Measurements from ENCODE around the gene RNF17. TPM values are rescaled to one million over a fixed set of nuclear protein-coding genes. Genes with fewer than 3 reads are reported as not detected.
"Not testable (repeated sequence)": the region's sequence is repeated elsewhere in the genome, so short reads cannot be mapped to it uniquely, and the experiment has no call there.

RNF17 gene, protein sequence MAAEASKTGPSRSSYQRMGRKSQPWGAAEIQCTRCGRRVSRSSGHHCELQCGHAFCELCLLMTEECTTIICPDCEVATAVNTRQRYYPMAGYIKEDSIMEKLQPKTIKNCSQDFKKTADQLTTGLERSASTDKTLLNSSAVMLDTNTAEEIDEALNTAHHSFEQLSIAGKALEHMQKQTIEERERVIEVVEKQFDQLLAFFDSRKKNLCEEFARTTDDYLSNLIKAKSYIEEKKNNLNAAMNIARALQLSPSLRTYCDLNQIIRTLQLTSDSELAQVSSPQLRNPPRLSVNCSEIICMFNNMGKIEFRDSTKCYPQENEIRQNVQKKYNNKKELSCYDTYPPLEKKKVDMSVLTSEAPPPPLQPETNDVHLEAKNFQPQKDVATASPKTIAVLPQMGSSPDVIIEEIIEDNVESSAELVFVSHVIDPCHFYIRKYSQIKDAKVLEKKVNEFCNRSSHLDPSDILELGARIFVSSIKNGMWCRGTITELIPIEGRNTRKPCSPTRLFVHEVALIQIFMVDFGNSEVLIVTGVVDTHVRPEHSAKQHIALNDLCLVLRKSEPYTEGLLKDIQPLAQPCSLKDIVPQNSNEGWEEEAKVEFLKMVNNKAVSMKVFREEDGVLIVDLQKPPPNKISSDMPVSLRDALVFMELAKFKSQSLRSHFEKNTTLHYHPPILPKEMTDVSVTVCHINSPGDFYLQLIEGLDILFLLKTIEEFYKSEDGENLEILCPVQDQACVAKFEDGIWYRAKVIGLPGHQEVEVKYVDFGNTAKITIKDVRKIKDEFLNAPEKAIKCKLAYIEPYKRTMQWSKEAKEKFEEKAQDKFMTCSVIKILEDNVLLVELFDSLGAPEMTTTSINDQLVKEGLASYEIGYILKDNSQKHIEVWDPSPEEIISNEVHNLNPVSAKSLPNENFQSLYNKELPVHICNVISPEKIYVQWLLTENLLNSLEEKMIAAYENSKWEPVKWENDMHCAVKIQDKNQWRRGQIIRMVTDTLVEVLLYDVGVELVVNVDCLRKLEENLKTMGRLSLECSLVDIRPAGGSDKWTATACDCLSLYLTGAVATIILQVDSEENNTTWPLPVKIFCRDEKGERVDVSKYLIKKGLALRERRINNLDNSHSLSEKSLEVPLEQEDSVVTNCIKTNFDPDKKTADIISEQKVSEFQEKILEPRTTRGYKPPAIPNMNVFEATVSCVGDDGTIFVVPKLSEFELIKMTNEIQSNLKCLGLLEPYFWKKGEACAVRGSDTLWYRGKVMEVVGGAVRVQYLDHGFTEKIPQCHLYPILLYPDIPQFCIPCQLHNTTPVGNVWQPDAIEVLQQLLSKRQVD (N-terminal part only)
- 6.8 TPM in 2 replicates for total RNA-seq (2014; rRNA removed; shearing (Covaris generic))
- 5.1 and 5.5 TPM in 2 replicates for polyA plus RNA-seq (2015; cell fraction: cytosol; rRNA removed)
- 22.4 TPM in 2 replicates for polyA plus RNA-seq (2015; cell fraction: nucleus; rRNA removed)

DNA sequence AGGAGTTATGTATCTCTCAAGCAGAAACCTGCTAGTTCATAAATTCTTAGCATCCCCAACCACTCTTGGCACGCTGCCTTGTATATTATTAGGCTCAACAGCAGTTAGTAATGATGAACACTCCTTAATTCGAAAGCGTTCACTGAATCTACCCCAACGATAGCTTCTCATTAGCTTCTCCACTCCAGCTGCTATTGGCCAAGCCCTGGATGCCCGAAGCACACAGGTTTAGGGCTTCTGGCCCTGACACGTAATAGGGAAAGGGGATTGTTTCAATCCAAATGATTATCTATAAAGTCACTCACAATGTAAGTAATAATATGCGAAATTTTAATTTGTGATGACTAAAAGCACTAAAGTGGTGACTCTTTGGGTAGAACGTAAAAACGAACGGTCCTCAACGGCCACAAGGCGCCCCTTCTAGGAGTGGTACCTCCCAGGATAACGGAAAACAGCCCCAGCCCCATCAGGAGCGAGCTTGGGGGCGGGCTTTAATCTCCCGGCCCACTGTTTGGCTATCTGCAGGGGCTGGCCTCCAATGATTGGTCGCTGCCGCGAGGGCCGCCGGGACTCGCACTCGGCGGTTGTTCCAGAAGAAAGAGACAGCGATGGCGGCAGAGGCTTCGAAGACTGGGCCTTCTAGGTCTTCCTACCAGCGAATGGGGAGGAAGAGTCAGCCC is at the start of gene RNF17:
RNF17 (plus strand) TSS at position 574 of the 680 bp plus-strand sequence; CDS start at position 609, 35 bp downstream.
- DNase-seq (ENCODE audit: low read depth): peak; percentile 87

DNA sequence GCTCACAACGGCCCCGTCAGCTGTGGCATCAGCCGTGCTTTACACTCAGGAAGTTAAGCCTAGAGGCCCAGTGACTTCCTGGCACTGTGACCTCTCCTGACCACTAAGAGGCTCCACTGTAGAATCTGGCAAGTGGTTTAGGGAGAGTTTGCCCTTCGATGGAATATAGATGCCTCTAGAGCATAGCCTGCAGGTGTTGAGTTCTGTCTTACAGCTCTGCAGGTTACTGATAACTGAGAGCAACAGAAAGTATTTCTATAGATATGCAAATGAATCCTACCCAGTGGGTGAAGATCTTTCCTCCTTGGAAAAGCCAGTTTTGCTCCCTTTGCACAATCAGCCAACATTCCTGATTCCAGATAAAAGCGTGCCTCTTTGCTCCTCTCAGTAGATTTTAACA is 48.0 kb upstream of the RNF17 start:
- DNase-seq (ENCODE audit: low read depth): no peak

DNA sequence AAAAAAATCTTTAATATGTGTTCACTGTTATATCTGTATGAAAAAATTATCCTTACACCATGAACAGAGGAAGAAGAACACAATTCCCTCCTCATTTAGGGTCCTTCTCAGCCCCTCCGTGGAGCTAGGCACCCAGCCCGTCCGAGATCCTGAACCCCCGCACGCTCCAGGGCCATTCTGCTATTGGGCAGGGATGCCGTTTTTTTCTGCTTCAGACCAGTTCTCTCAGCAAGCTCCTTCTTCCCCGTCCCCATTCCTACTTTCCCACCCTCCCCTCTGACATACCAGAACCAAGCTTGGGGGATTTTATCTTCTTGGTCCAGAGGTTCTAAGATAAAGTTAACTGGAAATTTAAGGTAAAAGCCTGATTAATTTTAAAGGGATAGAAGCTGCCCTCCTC is 47.5 kb upstream of the RNF17 start:
- DNase-seq (ENCODE audit: low read depth): no peak

DNA sequence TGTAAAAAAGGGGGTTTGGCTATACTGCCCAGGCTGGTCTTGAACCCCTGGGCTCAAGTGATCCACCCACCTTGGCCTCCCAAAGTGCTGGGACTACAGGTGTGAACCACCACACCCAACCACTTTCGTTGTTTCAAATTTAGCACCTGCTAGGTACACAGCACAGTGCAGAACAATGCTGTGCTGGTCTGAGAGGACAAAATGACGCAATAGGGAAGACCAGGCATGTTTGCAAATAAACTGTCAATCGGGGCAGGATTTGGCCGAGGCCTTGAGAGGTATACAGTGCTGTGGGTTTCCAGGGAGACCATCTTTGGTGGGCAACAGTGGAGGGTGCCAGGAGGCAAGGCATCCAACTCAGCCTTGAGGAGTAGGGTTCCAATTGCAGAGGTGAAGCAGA is 46.8 kb upstream of the RNF17 start:
- no peak for DNase-seq (ENCODE audit: low read depth)

DNA sequence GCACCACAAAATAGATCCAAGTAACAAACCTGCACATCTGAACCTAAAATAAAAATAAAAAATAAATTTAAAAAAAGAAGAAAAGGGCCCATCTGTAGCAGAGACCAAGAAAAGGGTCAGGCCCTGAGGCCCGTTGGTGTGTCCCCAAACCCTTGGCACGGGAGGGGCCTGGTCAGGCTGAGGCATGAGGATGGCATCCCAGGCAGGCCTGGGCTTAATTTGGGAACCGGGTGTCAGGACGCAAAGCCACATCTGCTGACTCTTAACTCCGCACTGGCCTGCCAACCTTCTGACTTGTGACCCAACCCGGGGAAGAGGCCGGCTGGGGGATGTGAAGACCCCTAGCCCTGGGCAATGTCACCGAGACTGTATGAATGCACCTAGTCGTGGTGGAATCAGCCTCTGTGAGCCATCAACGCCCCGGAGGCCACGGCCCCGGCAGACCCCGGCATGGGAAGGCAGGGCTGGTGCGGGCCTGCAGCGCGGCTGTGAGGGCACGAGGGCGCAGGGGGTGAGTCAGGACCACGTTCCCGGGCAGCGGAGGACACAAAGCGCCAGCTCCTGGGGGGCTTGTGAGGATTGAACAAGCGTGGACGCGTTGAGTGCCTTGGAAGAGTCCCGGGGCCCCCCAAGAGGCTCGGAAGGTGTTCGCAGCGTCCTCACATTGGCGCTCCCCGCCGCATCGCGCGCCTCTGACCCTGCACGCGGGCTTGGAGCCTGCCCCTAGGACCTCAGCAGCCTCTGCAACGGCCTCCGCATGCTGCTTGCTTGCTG is 45.6 kb upstream of the RNF17 start:
- DNase-seq (ENCODE audit: low read depth): no peak

DNA sequence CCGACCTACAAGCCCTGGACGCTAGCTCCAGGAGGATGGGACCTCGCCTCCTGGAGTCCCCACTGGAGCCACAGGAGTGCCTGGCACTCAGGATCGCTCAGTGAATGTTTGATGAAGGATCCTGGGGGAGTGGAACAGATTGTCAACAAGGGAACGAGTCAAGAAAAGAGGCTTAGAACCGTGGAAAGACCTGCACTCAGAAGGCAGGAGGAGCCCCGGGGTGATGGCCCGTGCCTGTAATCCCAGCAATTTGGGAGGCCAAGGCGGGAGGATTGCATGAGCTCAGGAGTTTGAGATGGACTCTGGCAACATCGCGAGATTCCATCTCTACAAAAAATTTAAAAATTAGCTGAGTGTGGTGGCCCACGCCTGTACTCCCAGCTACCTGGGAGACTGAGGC is 44.8 kb upstream of the RNF17 start:
- no peak for DNase-seq (ENCODE audit: low read depth)

DNA sequence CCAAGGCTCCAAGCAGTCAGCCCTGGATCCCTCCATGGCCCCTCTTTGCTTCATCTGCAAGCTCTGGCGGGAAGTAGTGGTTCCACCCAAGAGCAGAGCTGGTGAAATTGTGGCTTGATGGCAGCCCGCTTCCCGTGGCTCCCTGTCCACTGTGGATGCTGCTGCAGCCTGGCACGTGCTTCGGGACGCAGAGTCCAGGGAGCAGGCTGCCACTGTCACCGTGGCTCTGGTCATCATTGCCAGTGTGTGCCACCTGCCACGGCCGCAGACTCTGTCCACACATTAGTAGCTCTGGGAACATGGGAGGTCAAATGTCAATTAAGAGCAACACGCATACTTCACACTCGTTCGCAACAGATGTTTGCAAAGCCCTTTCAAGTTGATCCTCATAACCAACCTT is 40.8 kb upstream of the RNF17 start:
- no peak for DNase-seq (ENCODE audit: low read depth)

DNA sequence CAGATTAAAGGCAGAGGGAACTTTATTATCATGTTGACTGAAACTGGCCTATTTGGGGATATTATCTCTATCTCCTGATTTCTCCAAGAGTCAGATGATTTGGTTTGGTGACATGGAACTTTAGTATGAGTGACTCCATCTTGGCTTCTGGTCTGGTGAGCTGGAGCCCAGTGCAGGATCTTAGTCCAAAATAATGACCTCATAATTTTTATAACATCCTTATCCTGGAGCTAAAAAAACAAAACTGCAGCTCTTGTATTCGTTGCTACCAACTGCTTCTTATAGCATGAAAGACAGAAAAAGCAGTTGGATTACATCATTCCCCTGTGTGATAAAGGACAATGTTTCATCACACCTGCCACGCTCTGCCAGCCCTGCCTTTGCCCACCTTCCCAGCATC is 39.3 kb upstream of the RNF17 start:
- DNase-seq (ENCODE audit: low read depth): no peak

DNA sequence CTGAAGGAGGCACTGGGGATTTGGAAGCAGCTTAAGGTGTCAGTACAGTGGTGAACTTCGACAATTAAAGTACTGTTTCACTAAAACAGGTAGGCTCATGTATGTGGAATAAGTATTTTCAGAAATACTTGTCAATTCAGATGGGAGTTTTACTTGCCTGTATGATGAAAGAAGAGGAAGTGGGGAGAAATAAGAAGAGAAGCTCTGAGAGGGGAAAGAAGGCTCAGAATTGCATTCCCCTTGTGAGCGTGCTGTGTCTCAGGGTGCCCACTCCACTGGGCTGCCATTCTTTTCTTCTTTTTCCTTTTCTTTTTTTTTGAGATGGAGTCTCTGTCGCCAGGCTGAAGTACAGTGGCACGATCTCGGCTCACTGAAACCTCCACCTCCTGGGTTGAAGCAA is 38.6 kb upstream of the RNF17 start:
- no peak for DNase-seq (ENCODE audit: low read depth)

- DNase-seq (ENCODE audit: low read depth): peak; percentile 78
Observed at GRCh38 chr13:24727731-24728601, 36.0 kb upstream of the RNF17 start.

GRCh38 chr13:24730873-24731567 is 32.9 kb upstream of the RNF17 start:
- not testable (repeated sequence) for DNase-seq (ENCODE audit: low read depth)

DNA sequence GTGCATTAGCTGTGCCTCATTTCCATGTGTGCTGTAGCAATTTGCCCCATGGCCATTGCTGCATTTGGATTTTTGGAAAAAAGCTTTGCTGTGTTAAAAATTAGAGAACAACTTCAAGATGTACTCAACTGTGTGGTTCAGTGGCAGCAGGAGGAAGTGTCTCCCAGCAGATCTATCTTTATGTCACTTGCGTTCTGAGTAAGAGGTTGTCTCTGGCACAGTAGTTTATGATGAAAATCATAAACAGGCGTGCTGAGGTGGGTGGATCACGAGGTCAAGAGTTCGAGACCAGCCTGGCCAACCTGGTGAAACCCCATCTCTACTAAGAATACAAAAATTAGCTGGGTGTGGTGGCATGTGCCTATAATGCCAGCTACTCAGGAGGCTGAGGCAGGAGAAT is 29.0 kb upstream of the RNF17 start:
- no peak for DNase-seq (ENCODE audit: low read depth)

GRCh38 chr13:24737042-24737441 is 26.9 kb upstream of the RNF17 start:
- no peak for DNase-seq (ENCODE audit: low read depth)

- DNase-seq (ENCODE audit: low read depth): no peak
Observed at GRCh38 chr13:24738366-24738847, 25.6 kb upstream of the RNF17 start.

- DNase-seq (ENCODE audit: low read depth): no peak
Observed at GRCh38 chr13:24740014-24740890, 23.7 kb upstream of the RNF17 start.

DNA sequence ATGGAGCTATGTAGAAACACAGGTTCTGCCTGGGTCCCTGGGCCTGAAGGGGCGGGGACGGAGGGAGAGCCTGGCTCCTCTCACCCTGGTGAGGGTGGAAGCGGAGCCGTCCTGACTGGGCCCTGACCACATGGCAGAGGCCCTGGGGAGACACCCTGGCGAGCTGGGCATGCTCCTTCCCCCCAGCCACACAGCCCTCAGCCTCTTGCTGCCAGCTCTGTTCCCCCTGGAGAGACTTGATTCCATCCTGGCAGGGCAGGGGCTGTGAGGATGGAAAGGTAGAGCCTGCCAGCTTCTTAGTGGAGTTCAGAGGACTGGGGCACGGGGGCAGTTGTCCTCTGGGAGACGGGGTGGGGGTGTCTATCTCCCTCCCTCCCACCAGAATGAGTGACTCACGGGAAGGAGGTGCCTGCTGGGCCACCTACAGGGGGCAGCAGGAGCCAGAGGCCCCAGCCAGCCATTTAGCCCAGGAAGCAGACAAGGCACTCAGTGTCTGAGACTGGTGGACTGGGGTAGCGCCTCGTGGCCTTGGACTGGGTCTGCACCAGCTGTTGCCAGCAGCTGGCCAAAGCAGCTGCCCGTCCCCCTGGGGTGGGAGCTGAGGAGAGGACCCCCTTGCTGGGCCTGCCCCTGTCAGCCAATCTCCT is 22.8 kb upstream of the RNF17 start:
- DNase-seq (ENCODE audit: low read depth): no peak

GRCh38 chr13:24741791-24742190 is 22.2 kb upstream of the RNF17 start:
- no peak for DNase-seq (ENCODE audit: low read depth)
